Activated CD4-positive, alpha-beta T cell treated with anti-CD3 and anti-CD28 coated beads, Interleukin-2, amount 50 U/mL, for 24 hours (primary cell): Measurements from ENCODE around the gene SP4.
"Not testable (repeated sequence)": the region's sequence is repeated elsewhere in the genome, so short reads cannot be mapped to it uniquely, and the experiment has no call there.

Source experiments
- DNase-seq, 2 donors: peaks; one replicate each; pipeline ENCODE4 v3.0.0-alpha.2; 2020; ENCODE audit warnings: low read depth in 1 of 2, low spot score in 1 of 2

Gene SP4

DNA sequence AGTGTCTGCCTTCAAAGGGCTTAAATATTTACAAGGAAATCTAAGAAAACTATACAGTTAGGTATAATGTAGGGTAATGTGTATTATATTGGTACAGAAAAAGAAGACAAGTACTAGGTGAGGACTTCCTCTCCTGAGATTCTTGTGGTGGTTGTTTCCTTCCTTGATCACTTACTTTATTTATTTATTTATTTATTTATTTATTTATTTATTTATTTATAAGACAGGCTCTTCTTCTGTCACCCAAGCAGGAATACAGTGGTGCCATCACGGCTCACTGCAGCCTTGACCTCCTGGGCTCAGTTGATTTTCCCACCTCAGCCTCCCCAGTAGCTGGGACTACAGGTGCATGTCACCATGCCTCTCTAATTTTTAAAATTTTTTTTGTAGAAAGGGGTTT lies 96.8 kb downstream of the SP4 start:
- no peak for DNase-seq

DNA sequence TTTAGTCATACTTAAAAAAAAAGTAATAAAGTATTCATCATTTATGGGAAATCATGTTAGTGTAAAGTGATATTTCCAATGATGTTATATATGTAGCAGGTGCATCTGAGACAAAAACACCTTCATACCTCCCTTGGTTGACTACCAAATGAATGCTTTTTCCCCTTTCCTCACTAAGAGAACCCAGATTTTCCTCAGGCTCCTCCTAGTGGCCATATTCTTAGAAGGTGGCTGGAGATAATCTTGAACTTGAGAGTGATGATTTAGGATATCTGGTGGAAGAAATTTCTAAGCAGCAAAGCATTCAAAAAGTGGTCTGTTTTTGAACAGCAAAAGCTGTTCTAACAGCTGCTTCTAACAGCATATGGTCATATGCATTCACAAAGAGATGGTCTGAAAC lies 98.1 kb downstream of the SP4 start:
- DNase-seq: peak in 1 of 2 donors; percentile 5

DNA sequence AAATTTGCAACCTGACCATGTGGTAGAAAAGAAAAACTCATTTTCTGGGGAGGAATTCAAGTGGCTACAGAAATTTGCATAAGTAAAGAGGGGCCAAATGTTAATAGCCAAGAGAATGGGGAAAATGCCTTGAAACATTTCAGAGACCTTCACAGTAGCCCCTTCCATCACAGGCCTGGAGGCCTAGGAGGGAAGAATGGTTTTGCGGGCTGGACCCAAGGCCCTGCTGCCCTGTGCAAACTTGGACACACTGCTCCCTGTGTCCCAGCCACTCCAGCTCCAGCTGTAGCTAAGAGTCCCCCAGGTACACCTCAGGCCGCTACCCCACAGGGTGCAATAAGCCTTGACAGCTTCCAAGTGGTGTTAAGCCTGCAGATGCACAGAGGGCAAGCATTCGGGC lies 98.6 kb downstream of the SP4 start:
- no peak for DNase-seq

DNA sequence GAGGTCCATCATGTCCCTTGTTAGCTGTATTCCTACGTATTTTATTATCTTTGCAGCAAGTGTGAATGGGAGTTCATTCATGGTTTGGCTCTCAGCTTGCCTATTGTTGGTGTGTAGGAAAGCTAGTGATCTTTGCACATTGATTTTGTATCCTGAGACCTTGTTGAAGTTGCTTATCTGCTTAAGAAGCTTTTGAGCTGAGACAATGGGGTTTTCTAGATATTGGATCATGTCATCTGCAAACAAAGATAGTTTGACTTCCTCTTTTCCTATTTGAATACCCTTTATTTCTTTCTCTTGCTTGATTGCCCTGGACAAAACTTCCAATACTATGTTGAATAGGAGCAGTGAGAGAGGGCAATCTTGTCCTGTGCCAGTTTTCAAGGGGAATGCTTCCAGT lies 104.6 kb downstream of the SP4 start:
- DNase-seq: not testable (repeated sequence)

DNA sequence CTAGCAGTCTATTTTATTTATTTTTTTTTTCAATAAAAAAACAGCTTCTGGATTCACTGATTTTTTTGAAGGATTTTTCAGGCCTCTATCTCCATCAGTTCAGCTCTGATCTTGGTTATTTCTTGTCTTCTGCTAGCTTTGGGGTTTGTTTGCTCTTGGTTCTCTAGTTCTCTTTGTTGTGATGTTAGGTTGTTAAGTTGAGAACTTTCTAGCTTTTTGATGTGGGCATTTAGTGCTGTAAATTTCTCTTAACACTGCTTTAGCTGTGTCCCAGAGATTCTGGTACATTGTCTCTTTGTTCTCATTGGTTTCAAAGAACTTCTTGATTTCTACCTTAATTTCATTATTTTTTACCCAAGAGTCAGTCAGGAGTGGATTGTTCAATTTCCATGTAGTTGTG lies 105.8 kb downstream of the SP4 start:
- not testable (repeated sequence) for DNase-seq

DNA sequence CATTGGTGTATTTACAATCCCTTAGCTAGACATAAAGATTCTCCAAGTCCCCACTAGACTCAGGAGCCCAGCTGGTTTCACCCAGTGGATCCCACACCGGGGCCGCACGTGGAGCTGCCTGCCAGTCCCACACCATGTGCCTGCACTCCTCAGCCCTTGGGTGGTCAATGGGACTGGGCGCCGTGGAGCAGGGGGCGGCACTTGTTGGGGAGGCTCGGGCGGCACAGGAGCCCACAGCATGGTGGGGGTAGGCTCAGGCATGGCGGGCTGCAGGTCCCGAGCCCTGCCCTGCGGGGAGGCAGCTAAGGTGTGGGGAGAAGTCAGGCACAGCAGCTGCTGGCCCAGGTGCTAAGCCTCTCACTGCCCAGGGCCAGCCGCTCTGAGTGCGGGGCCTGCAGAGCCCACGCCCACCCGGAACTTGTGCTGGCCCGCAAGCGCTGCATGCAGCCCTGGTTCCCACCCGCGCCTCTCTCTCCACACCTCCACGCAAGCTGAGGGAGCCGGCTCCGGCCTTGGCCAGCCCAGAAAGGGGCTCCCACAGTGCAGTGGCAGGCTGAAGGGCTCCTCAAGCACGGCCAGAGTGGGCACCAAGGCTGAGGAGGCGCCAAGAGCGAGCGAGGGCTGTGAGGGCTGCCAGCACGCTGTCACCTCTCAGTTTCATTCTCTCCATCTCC lies 108.7 kb downstream of the SP4 start:
- not testable (repeated sequence) for DNase-seq

DNA sequence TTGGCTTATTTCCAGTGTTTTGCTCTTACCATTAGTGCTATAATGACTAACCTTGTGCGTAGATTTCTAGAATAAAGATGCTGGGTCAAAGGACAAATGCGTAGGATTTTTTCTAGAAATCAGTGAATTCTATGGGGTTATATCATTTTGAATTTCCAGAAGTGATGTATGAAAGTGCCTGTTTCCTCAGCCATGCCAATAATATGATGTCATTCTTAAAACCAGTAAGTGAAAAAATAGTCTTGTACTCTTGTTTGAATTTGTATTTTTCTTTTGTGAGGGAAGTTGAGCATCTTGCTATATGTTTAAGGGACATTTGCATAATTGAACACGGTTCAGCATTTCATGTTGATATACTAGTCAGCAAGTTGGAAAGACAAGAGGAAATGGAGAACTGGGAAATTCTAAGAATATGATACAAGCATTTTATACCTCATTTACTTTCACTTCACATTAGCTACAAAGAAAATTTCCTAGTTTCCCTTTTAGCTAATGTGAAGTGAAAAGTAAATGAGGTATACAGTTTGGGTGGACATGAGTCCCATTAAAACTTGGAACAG lies 111.1 kb downstream of the SP4 start:
- no peak for DNase-seq

DNA sequence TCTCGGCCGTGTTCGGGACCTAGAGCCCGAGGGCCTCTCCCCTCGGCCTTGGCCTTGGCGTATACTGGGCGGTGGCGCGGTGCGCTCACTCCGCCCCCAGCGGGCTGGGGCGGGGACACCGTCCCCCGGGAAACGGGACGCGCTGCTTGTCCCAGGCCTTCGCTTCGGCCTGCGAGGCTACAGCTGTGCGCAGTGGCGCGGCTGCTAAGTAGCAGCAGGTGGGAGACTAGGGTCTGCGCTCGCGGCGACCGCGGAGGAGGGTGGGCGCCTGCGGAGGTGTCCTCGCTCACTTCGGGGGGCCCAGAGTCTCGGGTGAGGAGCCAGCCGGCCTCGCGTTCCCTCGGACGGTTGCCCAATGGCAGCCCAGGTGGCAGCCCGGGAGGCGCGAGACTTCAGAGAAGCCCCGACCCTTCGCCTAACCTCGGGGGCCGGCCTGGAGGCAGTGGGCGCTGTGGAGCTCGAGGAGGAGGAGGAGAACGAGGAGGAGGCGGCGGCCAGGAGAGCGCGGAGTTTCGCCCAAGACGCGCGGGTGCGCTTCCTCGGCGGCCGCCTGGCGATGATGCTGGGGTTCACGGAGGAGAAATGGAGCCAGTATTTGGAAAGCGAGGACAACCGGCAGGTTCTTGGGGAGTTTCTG lies 115.1 kb downstream of the SP4 start, which contains the start of gene DNAH11:
Gene DNAH11 (plus strand): TSS at position 149 of the 637 bp plus-strand sequence. CDS start 207 bp downstream, at position 356.
- DNase-seq: no peak

DNA sequence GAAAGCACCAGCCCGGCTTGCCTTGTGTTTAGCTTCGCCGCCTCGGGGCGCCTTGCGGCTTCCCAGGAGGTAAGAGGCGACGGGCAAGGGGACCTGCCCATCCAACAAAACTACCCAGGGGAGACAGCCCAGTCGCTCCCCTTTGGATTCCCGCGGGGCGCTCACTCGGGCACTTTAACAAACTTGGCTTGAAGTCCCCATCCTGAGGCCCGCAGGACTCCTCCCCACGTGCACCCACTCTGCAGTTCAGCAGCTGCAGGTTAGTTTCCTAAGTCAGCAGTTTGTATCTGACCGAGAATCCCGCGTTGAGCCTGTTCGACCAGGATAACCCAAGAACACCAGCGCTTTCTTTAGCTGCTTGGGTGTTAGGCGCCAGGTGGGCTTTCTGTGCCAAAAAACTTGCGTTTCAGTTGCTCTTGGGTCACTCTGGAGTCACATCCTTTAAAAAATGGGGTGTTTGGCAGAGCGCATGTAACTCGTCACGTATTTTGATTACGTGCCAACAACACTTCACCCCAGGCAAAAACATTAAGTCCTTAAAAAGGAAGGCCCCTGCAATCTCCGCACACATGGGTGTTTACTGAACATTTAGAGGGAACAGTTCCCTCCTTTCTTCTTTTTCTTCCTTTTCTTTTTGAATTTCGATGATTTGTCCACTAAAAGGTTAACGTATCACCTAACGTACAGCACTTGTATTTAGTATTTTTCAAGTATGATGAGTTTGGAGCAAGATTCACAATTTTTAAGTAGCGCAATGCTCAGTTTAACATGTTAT lies 115.8 kb downstream of the SP4 start:
- no peak for DNase-seq

DNA sequence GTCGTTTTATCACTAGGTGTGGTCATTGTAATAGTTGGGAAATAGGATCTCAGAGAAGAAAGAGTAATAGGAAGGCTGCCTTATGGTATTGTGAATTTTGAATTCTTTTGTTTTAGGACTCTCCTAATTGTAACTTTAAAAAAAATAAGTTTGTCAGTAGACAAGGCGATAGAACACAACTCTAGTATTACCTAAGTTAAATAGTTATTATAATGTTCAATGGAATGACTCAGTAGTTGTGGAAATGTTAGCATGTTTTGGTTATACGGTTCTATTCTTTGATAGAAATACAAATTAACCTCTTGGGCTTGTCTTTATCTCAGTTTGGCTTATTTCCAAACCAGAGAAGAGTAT lies 116.4 kb downstream of the SP4 start:
- DNase-seq: no peak

DNA sequence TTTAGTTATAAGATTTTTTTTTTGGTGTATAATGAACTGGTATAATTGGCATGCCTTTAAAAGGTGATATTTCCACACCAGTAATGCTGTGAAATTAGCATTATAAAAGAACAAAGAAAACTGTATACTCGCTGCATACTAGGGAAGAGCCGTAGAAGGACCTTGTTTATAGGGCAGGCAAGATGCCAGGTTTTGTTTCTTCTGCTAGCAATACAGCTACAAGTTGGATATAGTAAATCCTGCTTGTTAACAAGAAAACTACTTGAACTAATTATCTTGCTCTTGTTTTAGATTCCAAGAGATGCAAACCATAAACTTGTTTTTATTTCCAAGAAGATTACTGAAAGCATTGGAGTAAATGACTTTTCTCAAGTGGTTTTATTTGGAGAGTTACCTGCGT lies 116.8 kb downstream of the SP4 start:
- DNase-seq: no peak

DNA sequence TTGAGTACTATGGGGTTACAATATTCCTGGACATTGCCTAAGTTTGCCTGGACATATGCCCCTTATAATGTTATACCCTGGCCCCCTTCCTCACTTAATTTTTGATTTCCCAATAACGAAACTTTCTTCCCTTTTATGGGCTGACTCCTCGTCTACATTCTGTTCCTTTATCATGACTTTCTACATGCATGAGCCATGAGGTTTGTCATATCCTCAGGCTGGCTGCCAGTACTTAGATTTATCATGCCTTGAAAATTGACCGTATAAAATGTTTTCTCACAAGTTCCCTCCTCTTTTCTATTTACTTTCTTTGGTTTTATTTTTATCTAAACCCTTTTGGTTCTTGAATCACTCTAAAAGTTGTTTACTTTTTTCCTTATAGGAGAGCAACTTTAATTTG lies 119.6 kb downstream of the SP4 start:
- no peak for DNase-seq

DNA sequence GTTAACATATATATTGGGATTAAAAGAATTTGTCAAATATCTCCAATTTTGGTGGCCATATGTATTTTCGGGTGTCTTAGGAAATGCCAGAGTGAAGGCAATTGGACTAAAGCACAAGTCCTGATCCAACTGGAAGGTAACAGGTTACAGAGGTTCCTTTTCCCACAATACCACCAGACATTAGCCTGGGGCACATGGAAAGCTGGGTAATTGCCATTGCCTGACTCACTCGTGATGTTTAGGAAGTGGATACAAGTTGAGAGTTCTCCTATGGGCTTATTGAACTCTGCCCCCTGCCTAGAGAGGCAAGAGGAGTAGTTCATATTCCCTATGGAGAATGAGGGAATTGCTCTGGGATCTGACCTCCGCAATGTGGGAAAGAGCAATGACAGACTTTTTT lies 120.6 kb downstream of the SP4 start:
- DNase-seq: no peak

DNA sequence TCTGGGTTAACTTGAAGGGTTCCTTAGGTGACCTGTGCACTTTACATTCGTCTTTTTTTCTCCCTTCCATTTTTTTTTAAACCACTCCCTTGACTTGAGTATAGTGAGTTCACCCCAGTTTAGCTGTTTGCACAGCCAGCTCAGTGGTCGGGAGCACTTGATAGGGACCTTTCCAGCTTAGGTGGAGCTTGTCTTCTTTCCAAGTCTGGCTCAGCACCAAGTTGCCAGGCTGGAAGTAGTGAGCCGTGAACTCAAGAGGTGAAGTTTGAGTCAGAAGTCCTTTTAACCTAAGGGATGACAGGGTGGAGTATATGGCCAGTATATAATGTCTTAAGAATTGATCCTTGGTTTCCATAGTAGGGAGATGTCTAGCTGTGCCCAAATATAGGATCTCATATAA lies 122.2 kb downstream of the SP4 start:
- no peak for DNase-seq

DNA sequence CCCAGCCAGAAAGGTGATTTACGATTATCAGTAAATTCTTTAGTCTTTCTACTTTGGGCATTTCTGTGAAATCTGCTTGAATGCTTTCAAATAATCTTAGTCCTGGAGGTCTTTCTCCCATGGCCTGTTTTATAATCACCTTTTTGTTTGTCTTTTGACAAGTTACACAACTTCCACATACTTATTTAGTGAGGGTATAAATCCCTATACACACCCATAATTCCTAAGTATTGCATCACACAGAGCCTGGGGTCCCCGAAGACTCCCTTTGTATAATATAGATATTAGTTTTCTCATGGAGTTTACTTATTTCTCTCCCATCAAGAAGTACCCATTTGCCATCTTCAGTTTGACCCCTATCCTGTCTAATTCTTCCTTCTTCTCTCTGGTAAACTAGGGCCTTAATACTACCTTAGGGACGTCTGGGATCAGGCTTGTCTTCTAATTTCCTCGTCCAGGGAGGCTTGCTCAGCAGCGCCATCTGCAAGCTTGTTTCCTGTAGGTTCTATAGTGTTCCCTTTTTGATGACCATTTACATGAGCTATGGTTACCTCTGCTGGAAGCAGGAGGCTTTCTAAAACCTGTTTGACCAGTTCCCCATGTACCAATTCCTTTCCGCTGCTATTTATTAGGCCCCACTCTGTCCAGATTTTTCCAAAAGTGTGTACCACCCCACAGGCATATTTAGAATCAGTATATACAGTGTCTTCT lies 123.1 kb downstream of the SP4 start:
- no peak for DNase-seq

DNA sequence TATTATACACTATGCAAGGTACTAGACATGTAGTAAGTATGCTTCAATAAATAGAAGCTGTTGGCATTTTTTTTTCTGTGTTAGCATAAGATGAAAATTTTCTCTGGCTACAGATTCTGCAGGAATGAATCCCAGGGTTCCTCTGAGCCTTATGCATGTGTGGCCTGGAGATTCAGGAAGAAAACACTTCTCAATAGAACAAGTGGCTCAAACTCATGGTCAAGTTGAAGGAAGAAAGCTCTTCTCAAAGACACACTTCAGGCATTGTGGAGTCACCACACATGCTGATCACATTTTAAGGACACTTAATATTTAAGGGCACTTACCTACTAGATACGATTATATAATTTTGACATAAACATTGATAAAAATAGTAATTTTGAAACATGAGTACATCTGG lies 134.5 kb downstream of the SP4 start:
- no peak for DNase-seq
